ENCODE data around the gene ART4.

DNA sequence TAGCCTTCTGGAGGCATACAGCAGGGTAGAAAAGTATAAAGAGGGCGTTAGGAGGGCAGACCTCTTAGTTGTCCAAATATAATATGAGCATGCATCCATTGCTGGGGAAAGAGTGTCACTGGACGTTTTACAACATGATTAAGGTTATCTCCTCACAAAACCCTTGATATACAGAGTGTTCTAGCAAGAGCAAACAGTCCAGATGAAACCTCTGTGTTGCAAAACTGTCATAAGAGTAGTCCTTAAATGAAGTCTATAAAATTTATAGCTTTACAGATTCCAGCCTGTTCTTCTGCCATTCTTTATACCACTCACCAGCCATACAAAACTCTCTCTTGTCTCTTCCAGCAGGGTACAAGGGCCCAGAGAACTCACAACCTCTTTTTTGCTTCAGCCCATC, 61.8 kb downstream of the ART4 start:
- TF ChIP-seq CTCF (IDR thresholded peaks at IDR 0.05; ENCODE audit: insufficient read depth, low read length): no peak
- TF ChIP-seq POLR2AphosphoS5 (IDR thresholded peaks at IDR 0.05; ENCODE audit: low read depth): no peak
- TF ChIP-seq, protein P1, sequence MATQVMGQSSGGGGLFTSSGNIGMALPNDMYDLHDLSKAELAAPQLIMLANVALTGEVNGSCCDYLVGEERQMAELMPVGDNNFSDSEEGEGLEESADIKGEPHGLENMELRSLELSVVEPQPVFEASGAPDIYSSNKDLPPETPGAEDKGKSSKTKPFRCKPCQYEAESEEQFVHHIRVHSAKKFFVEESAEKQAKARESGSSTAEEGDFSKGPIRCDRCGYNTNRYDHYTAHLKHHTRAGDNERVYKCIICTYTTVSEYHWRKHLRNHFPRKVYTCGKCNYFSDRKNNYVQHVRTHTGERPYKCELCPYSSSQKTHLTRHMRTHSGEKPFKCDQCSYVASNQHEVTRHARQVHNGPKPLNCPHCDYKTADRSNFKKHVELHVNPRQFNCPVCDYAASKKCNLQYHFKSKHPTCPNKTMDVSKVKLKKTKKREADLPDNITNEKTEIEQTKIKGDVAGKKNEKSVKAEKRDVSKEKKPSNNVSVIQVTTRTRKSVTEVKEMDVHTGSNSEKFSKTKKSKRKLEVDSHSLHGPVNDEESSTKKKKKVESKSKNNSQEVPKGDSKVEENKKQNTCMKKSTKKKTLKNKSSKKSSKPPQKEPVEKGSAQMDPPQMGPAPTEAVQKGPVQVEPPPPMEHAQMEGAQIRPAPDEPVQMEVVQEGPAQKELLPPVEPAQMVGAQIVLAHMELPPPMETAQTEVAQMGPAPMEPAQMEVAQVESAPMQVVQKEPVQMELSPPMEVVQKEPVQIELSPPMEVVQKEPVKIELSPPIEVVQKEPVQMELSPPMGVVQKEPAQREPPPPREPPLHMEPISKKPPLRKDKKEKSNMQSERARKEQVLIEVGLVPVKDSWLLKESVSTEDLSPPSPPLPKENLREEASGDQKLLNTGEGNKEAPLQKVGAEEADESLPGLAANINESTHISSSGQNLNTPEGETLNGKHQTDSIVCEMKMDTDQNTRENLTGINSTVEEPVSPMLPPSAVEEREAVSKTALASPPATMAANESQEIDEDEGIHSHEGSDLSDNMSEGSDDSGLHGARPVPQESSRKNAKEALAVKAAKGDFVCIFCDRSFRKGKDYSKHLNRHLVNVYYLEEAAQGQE (IDR thresholded peaks at IDR 0.05; ENCODE audit: insufficient replicate concordance, low read depth): no peak
- no peak for TF ChIP-seq GABPA (IDR thresholded peaks at IDR 0.05; ENCODE audit: low read depth)
